Stimulated activated CD4-positive, alpha-beta T cell treated with anti-CD3 and anti-CD28 coated beads, Interleukin-12 subunit alpha, Interleukin-12 subunit beta, amount 100 ng/mL, for 24 hours (primary cell): ENCODE results near the gene PCDH15.
"Not testable (repeated sequence)": the region's sequence is repeated elsewhere in the genome, so short reads cannot be mapped to it uniquely, and the experiment has no call there.

Experiments
- DNase-seq, 2 experiments: peaks; one replicate each; pipeline ENCODE4 v3.0.0-alpha.2; 2020; ENCODE audit warnings: low read depth in 2 of 2

Gene PCDH15

DNA sequence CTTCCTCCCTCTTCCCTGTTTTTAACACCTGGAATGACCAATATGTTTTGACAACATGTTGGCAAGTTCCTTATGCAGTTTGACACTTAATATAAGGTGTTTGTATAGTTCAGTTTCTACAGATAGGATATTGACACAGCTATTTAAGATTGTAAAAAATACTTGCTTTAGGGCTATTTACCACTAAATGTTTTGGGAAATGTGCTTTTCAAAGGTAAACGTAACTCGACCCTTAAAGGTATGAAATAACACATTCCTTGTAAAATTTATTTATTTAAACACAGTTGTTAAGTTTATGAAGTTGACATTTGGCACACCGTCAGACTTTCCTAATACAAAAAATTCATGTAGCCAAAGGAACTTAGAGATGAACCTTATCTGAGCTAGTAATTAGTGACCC lies 817.6 kb downstream of the PCDH15 start:
- DNase-seq: no peak

DNA sequence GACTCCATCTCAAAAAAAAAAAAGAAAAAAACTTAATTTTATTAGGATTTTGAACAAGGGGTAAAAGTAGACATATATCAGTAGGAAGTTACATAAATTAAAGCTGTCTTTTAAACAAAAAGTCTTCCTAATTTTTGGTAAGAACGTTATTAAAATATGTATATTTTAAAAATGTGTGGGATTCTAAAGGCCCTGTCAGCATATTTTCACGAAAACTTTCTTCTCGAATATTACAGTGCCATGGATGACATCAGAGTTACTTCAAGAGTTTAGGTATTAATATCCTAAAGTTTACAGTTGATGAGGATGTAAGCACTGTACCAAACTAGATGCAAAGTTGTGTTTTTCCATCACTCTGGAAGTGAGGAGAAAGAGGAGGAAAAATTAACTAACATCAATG lies 820.8 kb downstream of the PCDH15 start:
- no peak for DNase-seq

DNA sequence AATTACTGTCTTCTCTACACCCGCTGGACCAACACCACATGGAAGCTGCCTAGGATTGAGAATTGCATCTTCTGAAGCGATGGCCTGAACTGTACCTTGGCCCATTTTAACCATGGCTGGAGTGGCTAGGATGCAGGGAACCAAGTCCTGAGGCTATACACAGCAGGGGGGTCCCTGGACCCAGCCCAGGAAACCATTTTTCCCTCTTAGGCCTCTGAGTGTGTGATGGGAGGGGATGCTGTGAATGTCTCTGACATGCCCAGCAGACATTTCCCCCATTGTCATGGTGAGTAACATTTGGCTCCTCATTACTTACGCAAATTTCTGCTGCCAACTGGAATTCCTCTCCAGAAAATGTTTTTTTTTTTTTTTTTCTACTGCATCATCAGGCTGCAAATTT lies 822.7 kb downstream of the PCDH15 start:
- DNase-seq: no peak

DNA sequence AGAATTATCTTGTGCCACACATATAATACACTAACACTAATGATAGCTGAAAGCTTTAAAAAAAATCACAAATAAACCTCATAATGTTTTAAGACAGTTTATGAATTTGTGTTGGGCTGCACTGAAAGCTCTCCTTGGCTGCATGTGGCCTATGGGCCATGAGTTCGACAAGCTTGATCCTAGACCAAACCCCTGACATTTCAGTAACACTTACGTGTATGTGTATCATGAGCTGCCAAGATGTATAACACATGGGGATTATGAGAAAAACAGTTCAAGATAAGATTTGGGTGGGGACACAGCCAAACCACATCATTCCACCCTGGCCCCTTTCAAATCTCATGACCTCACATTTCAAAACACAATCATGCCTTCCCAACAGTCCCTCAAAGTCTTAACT lies 823.8 kb downstream of the PCDH15 start:
- DNase-seq: no peak

DNA sequence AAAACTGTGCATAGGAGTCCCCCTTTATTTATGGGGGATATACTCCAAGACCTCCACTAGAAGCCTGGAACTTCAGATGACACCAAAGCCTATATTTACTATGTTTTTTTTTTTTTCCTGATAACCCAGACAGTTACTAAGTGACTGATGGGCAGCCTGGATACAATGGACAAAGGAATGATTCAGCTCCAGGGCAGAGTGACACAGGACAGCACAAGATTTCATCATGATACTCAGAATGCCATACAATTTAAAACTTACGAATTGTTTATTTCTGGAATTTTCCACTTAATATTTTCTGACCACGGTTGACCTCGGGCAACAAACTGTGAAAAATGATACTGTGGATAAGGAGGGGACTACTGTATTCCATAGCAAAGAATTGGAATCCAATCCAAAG lies 843.6 kb downstream of the PCDH15 start:
- DNase-seq: no peak

DNA sequence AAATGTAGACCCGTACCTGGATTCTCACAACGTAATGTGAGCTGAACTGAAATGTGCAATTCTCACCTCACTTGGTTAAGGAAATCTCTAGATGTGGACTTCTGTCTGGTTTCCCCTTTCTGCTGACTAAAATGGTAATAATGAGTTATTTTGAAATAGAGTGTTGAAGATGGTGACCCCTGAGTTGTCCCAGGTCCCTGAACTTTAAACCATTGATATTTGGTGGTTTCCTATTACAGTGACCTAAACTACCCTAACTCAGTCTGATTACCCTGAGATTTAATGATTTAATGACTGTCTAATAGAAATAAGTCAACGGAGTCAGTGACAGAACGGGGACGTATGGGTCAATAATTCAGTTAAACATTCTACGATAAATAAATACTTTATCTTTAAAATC lies 845.9 kb downstream of the PCDH15 start:
- DNase-seq: no peak

DNA sequence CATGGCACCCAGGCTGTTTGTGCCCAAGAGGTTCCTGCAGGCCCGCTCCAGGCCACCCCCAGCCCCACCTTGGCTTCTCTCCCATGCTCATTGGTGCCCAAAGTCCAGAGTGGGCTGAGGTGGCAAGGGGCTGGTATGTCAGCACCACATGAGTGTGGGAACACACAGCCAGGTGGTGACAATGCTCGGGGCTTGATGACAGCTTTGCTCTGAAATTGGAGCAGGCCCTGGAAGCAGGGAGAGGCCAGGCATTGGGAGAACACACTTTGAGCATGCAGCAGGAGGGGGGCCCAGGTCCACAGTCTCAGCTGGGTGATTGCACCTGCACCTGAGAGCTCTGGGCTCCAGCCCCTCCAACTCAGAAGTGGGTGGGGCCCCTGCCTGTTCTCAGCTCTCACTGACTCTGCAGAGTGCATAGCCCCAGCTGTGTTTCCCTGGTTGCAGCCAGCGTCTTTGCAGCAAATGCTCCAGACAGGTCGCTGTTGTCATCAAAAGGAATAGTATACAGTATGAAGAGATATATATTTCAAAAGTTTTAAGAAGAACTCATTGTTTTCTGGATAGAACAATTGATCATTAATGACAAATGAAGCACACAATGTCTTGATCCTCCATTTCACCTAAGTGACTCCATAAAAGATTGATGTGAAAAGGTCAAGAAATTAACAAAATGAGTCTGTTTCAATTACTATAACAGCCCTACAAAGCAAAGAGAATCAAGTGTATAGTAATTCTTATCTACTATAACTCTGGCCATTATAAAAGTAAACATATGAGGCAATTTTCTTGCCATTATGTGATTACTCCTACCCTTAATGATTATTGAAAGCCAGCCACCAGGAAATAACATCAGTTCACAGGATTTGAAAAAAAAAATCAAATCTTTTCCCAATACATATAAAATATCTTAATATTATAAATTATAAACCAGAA lies 848.1 kb downstream of the PCDH15 start:
- no peak for DNase-seq

DNA sequence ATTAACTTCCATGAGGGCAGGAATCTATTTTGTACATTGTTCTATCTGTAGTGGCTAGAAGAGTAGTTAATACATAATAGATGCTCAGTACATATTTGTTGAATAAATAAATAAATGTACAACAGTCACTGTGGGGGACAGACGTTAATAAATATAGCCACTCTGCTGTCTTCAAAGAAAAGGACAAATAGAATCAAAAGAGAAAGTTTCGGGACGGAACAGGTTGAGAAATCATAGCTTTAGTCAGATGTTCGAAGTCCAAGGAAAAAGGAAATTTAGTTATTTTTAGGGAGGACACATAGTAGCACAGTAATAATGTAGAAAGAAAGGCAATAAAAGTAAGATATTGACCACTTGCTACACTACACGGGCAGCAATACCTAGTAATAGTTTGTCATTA lies 861.4 kb downstream of the PCDH15 start:
- DNase-seq: no peak

DNA sequence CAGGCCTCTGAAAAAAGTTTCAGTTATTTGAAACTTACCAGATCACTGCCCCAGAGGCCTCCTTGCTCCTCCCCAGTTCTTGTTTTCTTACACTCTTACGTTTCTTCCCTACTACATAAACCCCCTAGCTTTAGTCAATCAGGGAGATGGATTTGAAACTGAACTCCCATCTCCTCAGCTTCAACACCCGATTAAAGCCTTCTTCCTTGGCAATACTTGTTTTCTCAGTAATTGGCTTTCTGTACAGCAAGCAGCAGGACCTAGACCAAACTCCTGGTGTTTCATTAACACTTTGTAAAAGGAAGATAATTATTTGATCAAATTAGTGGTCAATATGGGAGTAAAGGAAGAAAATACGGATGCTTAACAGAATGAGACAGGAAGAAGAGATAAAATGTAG lies 870.4 kb downstream of the PCDH15 start:
- no peak for DNase-seq

DNA sequence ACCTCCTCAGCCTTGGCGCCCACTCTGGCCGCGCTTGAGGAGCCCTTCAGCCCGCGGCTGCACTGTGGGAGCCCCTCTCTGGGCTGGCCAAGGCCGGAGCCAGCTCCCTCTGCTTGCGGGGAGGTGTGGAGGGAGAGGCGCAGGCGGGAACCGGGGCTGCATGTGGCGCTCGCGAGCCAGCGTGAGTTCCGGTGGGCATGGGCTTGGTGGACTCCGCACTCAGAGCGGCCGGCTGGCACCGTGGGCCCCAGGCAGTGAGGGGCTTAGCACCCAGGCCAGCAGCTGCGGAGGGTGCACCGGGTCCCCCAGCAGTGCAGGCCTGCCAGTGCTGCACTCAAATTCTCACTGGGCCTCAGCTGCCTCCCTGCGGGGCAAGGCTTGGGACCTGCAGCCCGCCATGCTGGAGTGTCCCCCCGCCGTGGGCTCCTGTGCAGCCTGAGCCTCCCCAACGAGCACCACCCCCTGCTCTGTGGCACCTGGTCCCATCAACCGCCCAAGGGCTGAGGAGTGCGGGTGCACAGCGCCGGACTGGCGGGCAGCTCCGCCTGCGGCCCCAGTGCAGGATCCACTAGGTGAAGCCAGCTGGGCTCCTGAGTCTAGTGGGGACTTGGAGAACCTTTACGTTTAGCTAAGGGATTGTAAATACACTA lies 876.9 kb downstream of the PCDH15 start:
- not testable (repeated sequence) for DNase-seq

DNA sequence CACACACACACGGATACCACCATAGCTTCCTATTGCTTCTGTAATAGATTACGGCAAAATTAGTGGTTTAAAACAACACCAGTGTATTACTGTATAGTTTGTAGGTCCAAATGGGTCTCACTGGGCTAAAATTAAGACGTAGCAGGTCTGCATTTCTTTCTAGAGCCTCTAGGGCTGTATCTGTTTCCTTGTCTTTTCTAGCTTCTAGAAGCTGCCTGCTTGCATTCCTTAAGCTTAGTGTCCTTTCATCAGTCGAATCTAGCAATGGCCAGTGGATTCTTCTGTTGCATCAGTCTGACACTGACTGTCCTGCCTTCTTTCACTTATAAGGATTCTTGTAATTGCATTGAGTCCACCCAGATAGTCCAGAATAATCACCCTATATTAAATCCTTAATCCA lies 882.3 kb downstream of the PCDH15 start:
- DNase-seq: no peak

DNA sequence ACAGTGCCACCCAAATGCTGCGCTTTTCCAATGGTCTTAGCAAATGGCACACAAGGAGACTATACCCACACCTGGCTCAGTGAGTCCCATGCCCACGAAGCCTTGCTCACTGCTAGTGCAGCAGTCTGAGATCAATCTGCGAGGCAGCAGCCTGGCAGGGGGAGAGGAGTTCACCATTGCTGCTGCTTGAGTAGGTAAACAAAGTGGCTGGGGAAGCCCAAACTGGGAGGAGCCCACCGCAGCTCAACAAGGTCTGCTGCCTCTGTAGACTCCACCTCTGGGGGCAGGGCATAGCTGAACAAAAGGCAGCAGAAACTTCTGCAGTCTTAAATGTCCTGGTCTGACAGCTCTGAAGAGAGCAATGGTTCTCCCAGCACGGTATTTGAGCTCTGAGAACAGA lies 891.2 kb downstream of the PCDH15 start:
- no peak for DNase-seq

DNA sequence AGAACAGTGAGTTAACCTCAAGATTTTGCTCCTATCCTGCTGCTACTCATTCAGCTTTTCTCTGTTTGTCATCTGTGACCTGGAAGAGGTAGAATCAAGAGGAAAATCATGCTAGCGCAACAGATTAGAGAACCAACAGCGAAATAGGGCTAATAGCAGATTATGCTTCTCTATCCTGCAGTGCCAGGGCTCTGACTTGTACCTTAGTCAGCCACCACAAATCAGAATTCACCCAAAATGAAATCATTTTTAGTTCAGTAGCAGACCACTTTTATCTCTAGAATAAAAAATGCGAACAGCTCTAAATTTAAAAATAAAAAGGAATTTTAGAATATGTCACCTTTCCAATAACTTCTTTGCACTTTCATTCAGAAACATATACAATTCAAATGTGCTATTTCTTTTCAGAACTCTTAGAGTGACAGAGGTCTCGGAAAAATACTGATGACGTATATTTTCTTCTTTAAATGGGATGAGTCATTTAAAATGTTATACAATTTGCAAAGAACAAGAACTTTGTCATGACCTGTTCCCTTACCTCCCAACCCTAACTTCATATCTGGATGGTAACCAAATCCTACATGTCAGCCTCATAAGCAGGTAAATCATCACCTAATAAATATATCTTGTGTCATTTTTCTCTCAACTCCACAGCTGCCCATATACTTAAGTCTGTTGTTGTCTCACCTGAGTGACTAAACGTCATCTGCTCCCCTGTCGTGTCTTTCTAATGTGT lies 896.4 kb downstream of the PCDH15 start:
- no peak for DNase-seq

DNA sequence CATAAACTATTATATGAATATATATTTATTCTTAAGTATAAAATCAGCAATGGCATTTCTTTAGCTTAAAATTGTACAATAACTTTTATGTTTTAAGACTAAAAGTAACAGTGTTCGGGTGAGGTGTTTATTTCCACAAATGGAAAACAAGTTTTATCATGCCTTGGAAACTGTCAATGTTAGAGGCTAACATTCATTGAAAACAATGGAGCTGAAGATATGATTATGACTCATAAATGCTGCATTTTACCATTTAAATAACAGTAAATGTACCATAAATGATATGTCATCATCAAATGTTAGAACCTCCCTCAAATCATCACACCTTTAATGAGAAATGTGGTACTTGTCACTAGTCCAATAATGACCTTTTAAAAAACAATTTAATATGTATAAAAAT lies 897.3 kb downstream of the PCDH15 start:
- DNase-seq: no peak

DNA sequence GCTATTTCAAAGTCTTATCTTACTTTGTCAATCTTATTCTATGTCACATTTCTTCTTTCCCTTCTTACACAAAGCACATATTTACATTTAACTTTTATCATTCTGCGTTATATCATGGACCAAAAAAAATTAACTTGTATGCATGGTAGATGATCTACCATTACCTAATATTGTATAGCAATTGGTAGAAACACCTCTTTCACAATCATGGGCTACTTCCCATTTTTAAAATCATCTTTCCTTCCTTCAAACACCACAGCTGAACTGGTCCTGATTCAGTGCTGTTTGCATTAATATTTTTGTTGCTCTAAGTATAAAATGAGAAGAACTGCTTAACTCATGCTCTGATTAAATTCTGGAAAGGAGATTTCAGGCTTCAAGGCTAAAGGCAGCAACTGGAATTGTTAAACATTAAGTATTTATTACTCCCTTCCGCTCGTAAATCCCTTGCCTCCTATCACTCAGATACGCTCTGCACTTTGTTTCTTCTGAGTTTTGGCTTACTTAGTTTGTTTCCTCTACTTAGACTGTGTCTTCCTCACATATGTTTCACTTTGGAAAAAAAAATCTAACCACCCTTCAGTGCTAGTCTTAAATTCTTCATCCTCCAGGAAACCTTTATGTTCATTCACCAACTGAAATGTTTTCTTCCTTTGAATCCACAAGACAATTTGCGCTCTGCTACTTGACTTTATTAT lies 901.4 kb downstream of the PCDH15 start:
- no peak for DNase-seq

DNA sequence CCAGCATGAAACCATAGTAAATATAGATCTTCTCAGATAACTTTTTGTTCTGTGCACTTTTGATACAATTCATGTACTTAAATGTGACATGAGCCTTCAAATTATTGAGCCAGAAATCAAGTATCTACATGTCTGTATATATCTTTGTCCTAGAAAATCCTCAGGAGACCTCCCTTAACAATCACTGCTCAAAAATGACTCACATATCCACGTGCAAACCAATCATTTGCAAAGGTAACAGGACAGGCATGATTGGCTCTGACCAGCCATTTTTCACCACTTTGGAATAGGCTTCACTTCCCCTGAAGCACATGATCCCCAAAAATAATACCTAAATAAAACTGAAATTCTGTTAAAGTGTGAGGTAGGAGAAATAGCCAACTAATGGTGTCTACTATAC lies 902.5 kb downstream of the PCDH15 start:
- DNase-seq: no peak

DNA sequence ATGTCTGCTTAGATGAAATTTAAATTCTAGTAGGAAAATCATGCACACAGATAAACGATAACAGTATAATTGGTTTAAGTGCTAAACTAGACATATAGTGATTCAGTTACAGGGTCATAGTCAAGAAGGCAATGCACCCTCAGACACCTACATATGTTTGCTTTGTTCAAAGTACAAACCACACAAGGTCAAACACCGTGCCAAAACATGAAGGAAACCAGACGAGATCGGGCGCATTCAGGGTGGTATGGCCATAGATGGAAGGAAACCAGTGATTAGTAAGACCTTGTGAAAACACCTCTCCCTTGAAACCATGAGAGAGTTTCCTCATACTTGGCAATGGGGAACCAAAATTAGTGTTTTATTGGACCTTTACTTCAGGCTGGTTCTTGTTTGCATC lies 906.9 kb downstream of the PCDH15 start:
- DNase-seq: no peak

DNA sequence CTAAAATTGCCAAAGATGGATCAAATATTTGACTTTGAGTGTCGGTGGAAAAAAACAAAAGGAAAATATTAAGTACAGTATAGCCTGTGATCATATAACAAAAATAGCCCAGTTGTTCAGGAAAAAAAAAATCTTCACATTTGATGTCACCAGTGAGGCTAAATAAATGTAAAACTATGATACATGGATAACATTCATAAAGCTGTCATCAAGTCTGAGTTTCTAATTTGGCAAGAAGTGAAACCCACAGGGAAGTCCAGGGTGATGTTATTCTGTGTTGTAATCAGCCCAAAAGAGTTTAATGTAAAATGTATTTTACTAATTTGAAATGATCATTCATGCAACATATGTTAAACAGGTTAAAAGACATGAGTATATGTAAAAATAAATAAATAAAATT lies 908.0 kb downstream of the PCDH15 start:
- no peak for DNase-seq

DNA sequence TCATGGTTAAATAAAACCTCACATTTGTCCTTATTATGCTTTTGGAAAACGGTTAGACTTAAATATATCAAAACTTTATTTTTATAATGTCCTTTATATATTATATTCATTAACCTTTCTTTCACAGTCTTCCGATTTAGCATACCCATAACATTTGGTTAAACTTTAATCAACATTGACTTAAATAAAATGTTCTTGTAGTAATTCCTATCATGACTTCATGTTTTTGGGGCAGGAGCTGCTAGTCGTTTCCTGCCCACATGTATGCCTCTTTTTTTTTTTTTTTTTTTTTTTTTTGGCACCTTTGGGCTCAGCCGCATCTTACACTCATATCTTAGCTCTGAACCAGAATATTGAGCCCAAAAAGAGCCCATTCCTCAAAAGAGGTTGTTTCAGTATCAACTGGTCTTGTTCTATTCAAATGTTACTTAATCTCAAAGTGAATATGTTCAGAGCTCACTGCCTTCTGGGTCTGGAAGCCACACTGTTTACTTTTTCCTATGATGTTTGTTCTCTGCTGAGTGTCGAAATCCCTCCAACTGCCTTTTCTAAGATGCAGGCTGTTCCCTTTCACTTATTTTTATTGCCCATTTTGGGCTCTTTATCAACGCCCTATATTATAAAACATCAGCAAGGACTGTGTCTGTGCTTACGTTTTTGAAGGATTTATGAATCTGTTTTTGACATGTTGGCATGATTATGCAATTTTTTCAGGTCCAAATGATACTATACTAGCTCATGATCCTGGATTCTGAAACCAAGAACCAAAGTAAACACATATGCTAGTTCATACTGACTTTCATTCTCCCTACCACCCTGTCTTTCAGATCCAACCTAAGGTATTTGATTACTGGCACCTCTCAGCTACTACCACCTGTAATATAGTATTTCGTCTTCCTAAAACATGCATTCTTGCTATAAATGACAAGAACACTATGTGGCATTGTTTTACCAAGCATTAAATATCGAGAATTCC lies 914.4 kb downstream of the PCDH15 start:
- DNase-seq: no peak

DNA sequence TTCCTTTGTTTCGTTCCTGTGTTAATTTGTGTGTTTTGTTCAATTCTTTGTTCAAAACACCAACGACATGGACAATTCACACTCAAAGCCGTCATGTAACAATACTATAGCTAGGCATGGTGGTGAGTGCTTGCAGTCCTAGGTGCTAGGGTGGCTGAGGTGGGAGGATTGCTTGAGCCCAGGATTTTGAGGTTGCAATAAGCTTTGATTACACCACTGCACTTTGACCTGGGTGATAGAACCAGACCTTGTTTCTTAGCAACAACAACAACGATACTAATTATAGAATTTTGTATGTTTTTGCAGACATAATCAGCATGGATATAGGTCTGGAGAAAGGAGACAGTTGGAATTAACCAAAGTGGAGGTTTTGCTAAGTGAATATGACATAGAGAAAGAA lies 936.2 kb downstream of the PCDH15 start:
- no peak for DNase-seq
